Measurements from ENCODE around the gene TTYH3.
A peak's percentile ranks its signal among the peaks of the same experiment; 100 is the strongest.

The TTYH3 gene

DNA sequence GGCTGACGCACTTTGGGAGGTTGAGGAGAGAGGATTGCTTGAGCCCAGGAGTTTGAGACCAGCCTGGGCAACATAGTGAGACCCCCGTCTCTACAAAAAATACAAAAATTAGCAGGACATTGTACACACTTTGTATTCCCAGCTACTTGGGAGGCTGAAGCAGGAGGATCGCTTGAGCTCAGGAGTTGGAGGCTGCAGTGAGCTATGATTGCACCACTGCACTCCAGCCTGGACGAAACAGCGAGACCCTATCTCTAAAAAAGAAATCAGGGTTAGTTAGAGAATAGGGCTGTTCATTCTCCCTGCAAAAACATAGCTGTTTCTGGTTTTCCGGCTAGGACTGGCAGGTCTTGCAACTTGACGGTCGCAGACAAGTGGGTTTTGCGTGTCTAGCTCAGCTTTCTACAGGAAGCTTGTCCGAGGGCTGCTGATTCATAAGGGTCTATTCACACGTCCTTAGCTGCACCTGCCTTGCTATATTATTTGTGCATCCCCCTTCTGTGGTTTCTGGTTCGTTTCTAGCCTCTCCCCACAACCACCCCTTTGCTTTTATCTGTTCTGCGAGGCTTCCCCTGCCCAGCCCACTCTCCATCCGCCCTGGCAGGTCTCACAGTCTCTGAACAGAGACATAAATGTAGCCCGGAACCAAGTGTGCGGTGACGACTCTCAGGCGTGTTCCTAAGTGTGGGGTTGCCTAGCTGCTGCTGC is 66.9 kb downstream of the TTYH3 start:
- no peaks in the 10 kb centered on the region for H3K9me3 Mint-ChIP-seq
- H3K36me3 Mint-ChIP-seq (ENCODE audit: low read depth), result no peaks in the 10 kb centered on the region
- peaks cover 15% of the 10 kb centered on the region for H3K27me3 Mint-ChIP-seq (ENCODE audit: low read depth)
- H3K4me1 Mint-ChIP-seq (ENCODE audit: low read depth), result peaks cover 23% of the 10 kb centered on the region
- peak overlapping the region; percentile 64 for H3K4me3 Mint-ChIP-seq
- H3K27ac Mint-ChIP-seq, result peak overlapping the region; percentile 78

- peaks cover 18% of the 10 kb centered on the region for H3K27me3 Mint-ChIP-seq (ENCODE audit: low read depth)
- H3K4me1 Mint-ChIP-seq (ENCODE audit: low read depth), result peaks cover 23% of the 10 kb centered on the region
- H3K9me3 Mint-ChIP-seq, result no peaks in the 10 kb centered on the region
- no peaks in the 10 kb centered on the region for H3K36me3 Mint-ChIP-seq (ENCODE audit: low read depth)
- H3K27ac Mint-ChIP-seq, result peak overlapping the region; percentile 78
- H3K4me3 Mint-ChIP-seq, result peak overlapping the region; percentile 64
These were observed 67.5 kb downstream of the TTYH3 start for GRCh38 chr7:2699289-2699620.

DNA sequence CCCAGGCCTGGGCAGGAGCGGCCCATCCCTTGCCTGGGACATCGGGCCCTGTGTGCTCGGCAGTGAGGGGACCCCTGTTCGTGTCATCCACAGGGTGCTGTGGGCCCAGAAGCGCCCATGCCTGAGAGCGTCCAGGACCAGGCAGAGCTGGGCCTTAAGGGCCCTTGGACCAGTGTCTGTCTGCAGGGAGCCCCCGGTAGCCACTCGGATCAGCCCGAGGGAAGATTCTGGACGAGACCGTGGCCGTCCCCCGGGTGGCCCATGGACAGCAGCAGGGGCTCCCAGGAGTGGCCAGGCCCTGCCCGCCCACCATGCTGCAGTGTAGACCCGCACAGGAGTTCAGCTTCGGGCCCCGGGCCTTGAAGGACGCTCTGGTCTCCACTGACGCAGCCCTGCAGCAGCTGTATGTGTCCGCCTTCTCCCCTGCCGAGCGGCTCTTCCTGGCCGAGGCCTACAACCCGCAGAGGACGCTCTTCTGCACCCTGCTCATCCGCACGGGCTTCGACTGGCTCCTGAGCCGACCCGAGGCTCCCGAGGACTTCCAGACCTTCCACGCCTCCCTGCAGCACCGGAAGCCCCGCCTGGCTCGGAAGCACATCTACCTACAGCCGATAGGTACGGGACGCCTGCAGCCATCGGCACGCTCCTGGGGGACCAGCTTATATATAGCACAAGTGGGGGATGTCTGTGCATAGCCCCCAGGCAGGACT is 68.5 kb downstream of the TTYH3 start:
- Mint-ChIP-seq H3K4me3 (no peak overlapping the region), H3K9me3 (no peaks in the 10 kb centered on the region), H3K27me3 (ENCODE audit: low read depth) (peaks cover 24% of the 10 kb centered on the region), H3K36me3 (ENCODE audit: low read depth) (no peaks in the 10 kb centered on the region), H3K4me1 (ENCODE audit: low read depth) (peaks cover 23% of the 10 kb centered on the region), H3K27ac (no peak overlapping the region)

GRCh38 chr7:2701424-2701823 is 69.6 kb downstream of the TTYH3 start:
- Mint-ChIP-seq H3K4me1 (ENCODE audit: low read depth) (peaks cover 23% of the 10 kb centered on the region), H3K4me3 (no peak overlapping the region), H3K36me3 (ENCODE audit: low read depth) (no peaks in the 10 kb centered on the region), H3K27ac (no peak overlapping the region), H3K27me3 (ENCODE audit: low read depth) (peaks cover 26% of the 10 kb centered on the region), H3K9me3 (no peaks in the 10 kb centered on the region)

DNA sequence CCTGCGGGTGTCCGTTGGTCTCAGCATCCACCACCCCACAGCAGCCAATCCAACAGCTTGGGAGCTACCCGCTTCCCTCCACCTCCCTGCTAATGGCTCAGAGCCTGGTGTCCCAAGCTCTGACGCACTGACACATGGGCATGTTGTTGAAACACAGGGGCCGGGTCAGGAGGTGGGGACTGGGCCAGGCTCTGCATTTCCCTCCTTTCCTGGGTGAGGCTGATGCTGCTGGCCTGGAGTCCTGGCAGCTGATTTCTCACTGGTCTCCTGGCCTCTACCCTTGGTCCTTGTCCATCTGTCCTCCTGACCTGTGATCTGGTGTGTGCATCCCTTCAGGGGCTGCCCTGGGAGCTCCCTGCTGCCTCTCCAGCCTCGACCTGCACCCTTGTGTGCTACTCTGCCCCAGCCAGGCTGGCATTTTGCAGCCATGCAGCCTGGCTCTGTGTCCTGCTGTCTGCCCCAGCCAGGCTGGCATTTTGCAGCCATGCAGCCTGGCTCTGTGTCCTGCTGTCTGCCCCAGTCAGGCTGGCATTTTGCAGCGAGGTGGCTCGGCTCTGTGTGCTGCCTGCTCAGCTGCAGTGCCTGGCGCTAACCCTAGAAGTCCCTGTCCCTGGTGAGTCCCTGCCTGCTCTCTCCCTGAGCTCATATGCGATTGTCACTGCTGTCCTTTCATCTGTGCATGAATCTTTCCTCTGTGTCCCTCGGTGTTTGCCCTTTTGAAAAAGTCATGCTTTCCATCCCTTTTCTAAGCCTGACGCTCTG is 70.2 kb downstream of the TTYH3 start:
- H3K27ac Mint-ChIP-seq, result no peak overlapping the region
- H3K9me3 Mint-ChIP-seq, result no peaks in the 10 kb centered on the region
- H3K4me3 Mint-ChIP-seq, result no peak overlapping the region
- H3K36me3 Mint-ChIP-seq (ENCODE audit: low read depth), result no peaks in the 10 kb centered on the region
- H3K4me1 Mint-ChIP-seq (ENCODE audit: low read depth), result peaks cover 23% of the 10 kb centered on the region
- peaks cover 29% of the 10 kb centered on the region for H3K27me3 Mint-ChIP-seq (ENCODE audit: low read depth)

GRCh38 chr7:2702594-2702957 is 70.8 kb downstream of the TTYH3 start:
- Mint-ChIP-seq H3K27ac (no peak overlapping the region), H3K27me3 (ENCODE audit: low read depth) (peaks cover 26% of the 10 kb centered on the region), H3K4me1 (ENCODE audit: low read depth) (peaks cover 26% of the 10 kb centered on the region), H3K4me3 (no peak overlapping the region), H3K9me3 (no peaks in the 10 kb centered on the region), H3K36me3 (ENCODE audit: low read depth) (no peaks in the 10 kb centered on the region)

- H3K9me3 Mint-ChIP-seq, result no peaks in the 10 kb centered on the region
- H3K4me1 Mint-ChIP-seq (ENCODE audit: low read depth), result peaks cover 14% of the 10 kb centered on the region
- H3K36me3 Mint-ChIP-seq (ENCODE audit: low read depth), result no peaks in the 10 kb centered on the region
- H3K27me3 Mint-ChIP-seq (ENCODE audit: low read depth), result peaks cover 25% of the 10 kb centered on the region
- H3K27ac Mint-ChIP-seq, result no peak overlapping the region
- no peak overlapping the region for H3K4me3 Mint-ChIP-seq
These were observed 73.7 kb downstream of the TTYH3 start for GRCh38 chr7:2705371-2706096.

GRCh38 chr7:2706685-2707126 is 74.9 kb downstream of the TTYH3 start:
- Mint-ChIP-seq H3K4me1 (ENCODE audit: low read depth) (peaks cover 22% of the 10 kb centered on the region), H3K4me3 (no peak overlapping the region), H3K36me3 (ENCODE audit: low read depth) (peaks cover 1% of the 10 kb centered on the region), H3K9me3 (no peaks in the 10 kb centered on the region), H3K27me3 (ENCODE audit: low read depth) (peaks cover 25% of the 10 kb centered on the region), H3K27ac (no peak overlapping the region)

- Mint-ChIP-seq H3K36me3 (ENCODE audit: low read depth) (peaks cover 1% of the 10 kb centered on the region), H3K27me3 (ENCODE audit: low read depth) (peaks cover 20% of the 10 kb centered on the region), H3K4me3 (no peak overlapping the region), H3K27ac (no peak overlapping the region), H3K9me3 (no peaks in the 10 kb centered on the region), H3K4me1 (ENCODE audit: low read depth) (peaks cover 22% of the 10 kb centered on the region)
These were observed 75.7 kb downstream of the TTYH3 start for GRCh38 chr7:2707481-2707880.

DNA sequence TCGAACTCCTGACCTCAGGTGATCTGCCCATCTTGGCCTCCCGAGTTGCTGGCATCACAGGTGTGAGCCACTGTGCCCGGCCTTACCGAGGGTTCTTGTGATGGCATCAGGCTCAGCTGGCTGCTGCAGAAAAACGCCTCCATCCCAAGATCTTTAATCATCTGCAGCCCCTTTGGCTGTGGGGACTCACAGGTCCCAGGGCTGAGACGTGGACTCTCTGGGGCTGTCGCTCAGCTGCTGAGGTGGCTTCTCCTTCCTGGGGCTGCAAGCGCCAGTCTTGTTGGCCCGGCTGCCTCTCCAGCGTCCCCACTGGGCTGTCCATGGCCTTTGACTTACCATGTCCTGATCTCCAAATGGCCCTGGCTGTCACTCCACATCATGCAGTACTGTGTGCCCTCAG is 76.3 kb downstream of the TTYH3 start:
- Mint-ChIP-seq H3K4me3 (no peak overlapping the region), H3K36me3 (ENCODE audit: low read depth) (peaks cover 1% of the 10 kb centered on the region), H3K27me3 (ENCODE audit: low read depth) (peaks cover 19% of the 10 kb centered on the region), H3K4me1 (ENCODE audit: low read depth) (peaks cover 22% of the 10 kb centered on the region), H3K9me3 (no peaks in the 10 kb centered on the region), H3K27ac (no peak overlapping the region)

- Mint-ChIP-seq H3K4me3 (no peak overlapping the region), H3K27ac (no peak overlapping the region), H3K9me3 (no peaks in the 10 kb centered on the region), H3K27me3 (ENCODE audit: low read depth) (peaks cover 14% of the 10 kb centered on the region), H3K36me3 (ENCODE audit: low read depth) (peaks cover 1% of the 10 kb centered on the region), H3K4me1 (ENCODE audit: low read depth) (peaks cover 22% of the 10 kb centered on the region)
These were observed 76.9 kb downstream of the TTYH3 start for GRCh38 chr7:2708547-2709310.

GRCh38 chr7:2709553-2710285 is 77.9 kb downstream of the TTYH3 start:
- no peaks in the 10 kb centered on the region for H3K9me3 Mint-ChIP-seq
- peaks cover 4% of the 10 kb centered on the region for H3K36me3 Mint-ChIP-seq (ENCODE audit: low read depth)
- H3K27me3 Mint-ChIP-seq (ENCODE audit: low read depth), result peaks cover 11% of the 10 kb centered on the region
- H3K27ac Mint-ChIP-seq, result peak overlapping the region; percentile 59
- peak overlapping the region; percentile 46 for H3K4me3 Mint-ChIP-seq
- peaks cover 27% of the 10 kb centered on the region for H3K4me1 Mint-ChIP-seq (ENCODE audit: low read depth)

- Mint-ChIP-seq H3K27ac (peak overlapping the region; percentile 59), H3K27me3 (ENCODE audit: low read depth) (peaks cover 5% of the 10 kb centered on the region), H3K4me3 (peak overlapping the region; percentile 48), H3K9me3 (no peaks in the 10 kb centered on the region), H3K36me3 (ENCODE audit: low read depth) (peaks cover 4% of the 10 kb centered on the region), H3K4me1 (ENCODE audit: low read depth) (peaks cover 32% of the 10 kb centered on the region)
These were observed 78.5 kb downstream of the TTYH3 start for GRCh38 chr7:2710286-2710655.
